WTC11 (cell line): ENCODE measurements around the gene CLUH. TPM values are rescaled to one million over a fixed set of nuclear protein-coding genes. Genes with fewer than 3 reads are reported as not detected.

Source experiments
- ATAC-seq: fragments of 200-7000 bp; cut with Tn5 transposase; 2 replicates; pipeline ENCODE4 v1.10.0; 2021; ENCODE audit warnings: mild to moderate bottlenecking, moderate library complexity
- CTCF ChIA-PET: fragments of 300-600 bp; sonication (Branson Sonifier 250); formaldehyde crosslinking; loops from one replicate; lab custom pipeline; 2021; ENCODE audit warnings: antibody characterized with exemption; lab: Charles Lee
- POLR2A ChIA-PET: fragments of 350-600 bp; sonication (Branson Sonifier 250); formaldehyde crosslinking; loops from one replicate; lab custom pipeline; 2021; ENCODE audit warnings: antibody characterized with exemption; lab: Charles Lee
- DNase-seq: peaks from one replicate; pipeline ENCODE4 v3.0.0; 2021; ENCODE audit warnings: low spot score
- H3K27ac Mint-ChIP-seq: 2 replicates; pipeline ENCODE4 v1.8.0; 2021; ENCODE audit warnings: mixed read lengths
- H3K27me3 Mint-ChIP-seq: 2 replicates; pipeline ENCODE4 v1.8.0; 2021; ENCODE audit warnings: low read depth, mild to moderate bottlenecking, moderate library complexity, mixed read lengths
- H3K36me3 Mint-ChIP-seq: 2 replicates; pipeline ENCODE4 v1.8.0; 2021; ENCODE audit warnings: mixed read lengths
- H3K4me1 Mint-ChIP-seq: 2 replicates; pipeline ENCODE4 v1.8.0; 2022; ENCODE audit warnings: mixed read lengths
- H3K4me3 Mint-ChIP-seq: 2 replicates; pipeline ENCODE4 v1.8.0; 2021; ENCODE audit warnings: mild to moderate bottlenecking, moderate library complexity, mixed read lengths
- H3K9me3 Mint-ChIP-seq: 2 replicates; pipeline ENCODE4 v1.8.0; 2021; ENCODE audit warnings: mixed read lengths
- ATF3 ChIP-seq: sonication (generic); formaldehyde crosslinking; conservative IDR thresholded peaks from 2 replicates; pipeline ENCODE4 v1.8.1; 2022; ENCODE audit warnings: mild to moderate bottlenecking, missing genetic modification reagents
- CBFB ChIP-seq: sonication (generic); formaldehyde crosslinking; IDR thresholded peaks from 2 replicates; pipeline ENCODE4 v1.8.1; 2022; ENCODE audit warnings: mild to moderate bottlenecking, low read depth, missing genetic modification reagents
- E2F1 ChIP-seq: sonication (generic); formaldehyde crosslinking; IDR thresholded peaks from 2 replicates; pipeline ENCODE4 v1.8.0; 2022; ENCODE audit warnings: mild to moderate bottlenecking, missing genetic modification reagents
- FOXK1 ChIP-seq: sonication (generic); formaldehyde crosslinking; IDR thresholded peaks from 2 replicates; pipeline ENCODE4 v1.8.0; 2022; ENCODE audit warnings: mild to moderate bottlenecking, moderate library complexity, missing genetic modification reagents
- HMGA2 ChIP-seq: fragments of 250-450 bp; sonication (Bioruptor Pico); IDR thresholded peaks from 2 replicates; pipeline ENCODE4 v1.4.0; 2021; ENCODE audit warnings: mild to moderate bottlenecking, moderate library complexity
- HMGXB4 ChIP-seq: sonication (generic); formaldehyde crosslinking; IDR thresholded peaks from 2 replicates; pipeline ENCODE4 v1.8.1; 2023; ENCODE audit warnings: mild to moderate bottlenecking, moderate library complexity, missing genetic modification reagents
- MXD4 ChIP-seq: fragments of 250-450 bp; sonication (Bioruptor Pico); IDR thresholded peaks from 2 replicates; pipeline ENCODE4 v1.8.0; 2021; ENCODE audit warnings: mild to moderate bottlenecking, moderate library complexity, borderline replicate concordance
- NR3C1 ChIP-seq: sonication (generic); formaldehyde crosslinking; conservative IDR thresholded peaks from 2 replicates; pipeline ENCODE4 v1.8.1; 2023; ENCODE audit warnings: low read depth, mild to moderate bottlenecking, missing genetic modification reagents
- STAT6 ChIP-seq: sonication (generic); formaldehyde crosslinking; conservative IDR thresholded peaks from 2 replicates; pipeline ENCODE4 v1.8.1; 2023; ENCODE audit warnings: mild to moderate bottlenecking, low read depth, missing genetic modification reagents, moderate library complexity
- TP53 ChIP-seq: sonication (generic); formaldehyde crosslinking; IDR thresholded peaks from 2 replicates; pipeline ENCODE4 v1.8.1; 2023; ENCODE audit warnings: mild to moderate bottlenecking, missing genetic modification reagents
- ZNF671 ChIP-seq: fragments of 250-450 bp; sonication (Bioruptor Pico); IDR thresholded peaks from 2 replicates; pipeline ENCODE4 v1.8.0; 2021; ENCODE audit warnings: mild to moderate bottlenecking
- total RNA-seq: library from RNA; stranded (reverse); gene quantifications from 3 replicates; pipeline ENCODE4 v1.2.3, GENCODE V29; 2021

CLUH gene
- total RNA-seq, 1 experiment from 2014 or later: 105 TPM

- TF ChIP-seq HMGXB4 (CRISPR knock-in tag) (no peak), FOXK1 (no peak), E2F1 (CRISPR knock-in tag) (no peak)
These were observed 21.1 kb downstream of the CLUH start (continued) for GRCh38 chr17:2690165-2691068.

GRCh38 chr17:2689411-2690164 is 22.0 kb downstream of the CLUH start:
- Mint-ChIP-seq H3K36me3 (0 out of 2 replicates have a peak, but pooled peaks cover 3% of the 10 kb centered on the region), H3K9me3 (no peaks in the 10 kb centered on the region), H3K27ac (peak overlapping the region; percentile 84), H3K27me3 (no peaks in the 10 kb centered on the region), H3K4me3 (no peak overlapping the region), H3K4me1 (peaks cover 5% of the 10 kb centered on the region)
- POLR2A ChIA-PET: no interaction called here
- CTCF ChIA-PET: interaction anchor here (2.3 kb wide), 1 partner anchor 307 kb away, joined by 8 read pairs; no protein-coding TSS in a partner anchor
- ATAC-seq: no peak; the same call in 1 of the 2 replicates
- TF ChIP-seq MXD4 (CRISPR knock-in tag): no peak
- no peak for TF ChIP-seq CBFB (CRISPR knock-in tag)
- no peak for TF ChIP-seq ATF3 (CRISPR knock-in tag)
- no peak for TF ChIP-seq TP53 (CRISPR knock-in tag)
- no peak for TF ChIP-seq HMGA2 (CRISPR knock-in tag)
- no peak for DNase-seq

GRCh38 chr17:2688351-2689342 is 22.9 kb downstream of the CLUH start:
- TF ChIP-seq NR3C1 (CRISPR knock-in tag) (no peak), STAT6 (no peak), ZNF671 (no peak)
- TF ChIP-seq, all 79 proteins: peak for 0
- ATAC-seq (no peak), DNase-seq (no peak)
- Mint-ChIP-seq H3K9me3 (no peaks in the 10 kb centered on the region), H3K36me3 (peaks cover 5% of the 10 kb centered on the region; the same call in 1 of the 2 replicates), H3K27ac (peak overlapping the region; percentile 84), H3K4me1 (peaks cover 5% of the 10 kb centered on the region), H3K27me3 (no peaks in the 10 kb centered on the region), H3K4me3 (no peak overlapping the region)
- ChIA-PET POLR2A (no interaction called here), CTCF (interaction anchor here (0.6 to 2.3 kb wide), 3 partner anchors 117 to 306 kb away, joined by 3 to 8 read pairs (median 5); no protein-coding TSS in a partner anchor)
